Ishikawa (cell line): ENCODE data around the gene IL31RA.

ENCODE experiments used
- CEBPB ChIP-seq: IDR thresholded peaks from 2 replicates; pipeline ENCODE4 v1.6.1; 2012
- CREB1 ChIP-seq: IDR thresholded peaks from 2 replicates; pipeline ENCODE4 v1.6.1; 2012; ENCODE audit warnings: low read depth
- EGR1 ChIP-seq: IDR thresholded peaks from 2 replicates; pipeline ENCODE4 v1.6.1; 2012
- EP300 ChIP-seq: IDR thresholded peaks from 2 replicates; pipeline ENCODE4 v1.6.1; 2012; ENCODE audit warnings: borderline replicate concordance
- FOXM1 ChIP-seq: IDR thresholded peaks from 2 replicates; pipeline ENCODE4 v1.6.1; 2012; ENCODE audit warnings: low read depth, borderline replicate concordance
- RAD21 ChIP-seq: IDR thresholded peaks from 2 replicates; pipeline ENCODE4 v1.6.1; 2012; ENCODE audit warnings: low read depth
- TAF1 ChIP-seq: IDR thresholded peaks from 2 replicates; pipeline ENCODE4 v1.6.1; 2012; ENCODE audit warnings: low read depth, mild to moderate bottlenecking
- TCF12 ChIP-seq: IDR thresholded peaks from 2 replicates; pipeline ENCODE4 v1.6.1; 2012; ENCODE audit warnings: low read depth
- TEAD4 ChIP-seq: IDR thresholded peaks from 2 replicates; pipeline ENCODE4 v1.6.1; 2012
- YY1 ChIP-seq: IDR thresholded peaks from 2 replicates; pipeline ENCODE4 v1.6.1; 2012; ENCODE audit warnings: low read depth
- TF ChIP-seq, protein P1 (sequence below): IDR thresholded peaks from 2 replicates; pipeline ENCODE4 v1.6.1; 2012
- TF ChIP-seq, protein P2 (sequence below): IDR thresholded peaks from 2 replicates; pipeline ENCODE4 v1.6.1; 2012; ENCODE audit warnings: low read depth, mild to moderate bottlenecking

DNA sequence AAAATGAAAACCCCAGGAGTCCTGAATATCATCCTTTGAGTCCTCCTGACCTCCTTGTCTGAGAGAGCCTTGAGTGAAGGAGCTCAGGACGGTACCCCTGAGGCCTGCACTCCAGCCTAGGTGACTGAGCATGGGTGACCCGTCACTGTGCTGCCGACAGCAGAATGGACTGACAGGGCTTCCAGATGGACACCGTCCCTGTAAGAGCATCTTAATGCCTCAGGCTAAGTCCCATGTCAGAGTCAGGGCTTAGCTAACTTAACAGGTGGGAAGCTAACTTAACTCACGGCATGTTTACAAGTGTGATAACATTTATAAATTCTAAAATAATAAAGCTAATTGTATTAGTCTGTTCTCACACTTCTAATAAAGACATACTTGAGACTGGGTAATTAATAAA lies 75.3 kb downstream of the IL31RA start:
- no peak for TF ChIP-seq RAD21
- no peak for TF ChIP-seq CREB1
- TF ChIP-seq FOXM1 = no peak
- TF ChIP-seq EP300 = no peak
- TF ChIP-seq EGR1 = no peak
- no peak for TF ChIP-seq TAF1
- TF ChIP-seq TCF12 = no peak
- TF ChIP-seq, protein P1, sequence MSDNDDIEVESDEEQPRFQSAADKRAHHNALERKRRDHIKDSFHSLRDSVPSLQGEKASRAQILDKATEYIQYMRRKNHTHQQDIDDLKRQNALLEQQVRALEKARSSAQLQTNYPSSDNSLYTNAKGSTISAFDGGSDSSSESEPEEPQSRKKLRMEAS = no peak
- no peak for TF ChIP-seq YY1
- TF ChIP-seq, protein P2, sequence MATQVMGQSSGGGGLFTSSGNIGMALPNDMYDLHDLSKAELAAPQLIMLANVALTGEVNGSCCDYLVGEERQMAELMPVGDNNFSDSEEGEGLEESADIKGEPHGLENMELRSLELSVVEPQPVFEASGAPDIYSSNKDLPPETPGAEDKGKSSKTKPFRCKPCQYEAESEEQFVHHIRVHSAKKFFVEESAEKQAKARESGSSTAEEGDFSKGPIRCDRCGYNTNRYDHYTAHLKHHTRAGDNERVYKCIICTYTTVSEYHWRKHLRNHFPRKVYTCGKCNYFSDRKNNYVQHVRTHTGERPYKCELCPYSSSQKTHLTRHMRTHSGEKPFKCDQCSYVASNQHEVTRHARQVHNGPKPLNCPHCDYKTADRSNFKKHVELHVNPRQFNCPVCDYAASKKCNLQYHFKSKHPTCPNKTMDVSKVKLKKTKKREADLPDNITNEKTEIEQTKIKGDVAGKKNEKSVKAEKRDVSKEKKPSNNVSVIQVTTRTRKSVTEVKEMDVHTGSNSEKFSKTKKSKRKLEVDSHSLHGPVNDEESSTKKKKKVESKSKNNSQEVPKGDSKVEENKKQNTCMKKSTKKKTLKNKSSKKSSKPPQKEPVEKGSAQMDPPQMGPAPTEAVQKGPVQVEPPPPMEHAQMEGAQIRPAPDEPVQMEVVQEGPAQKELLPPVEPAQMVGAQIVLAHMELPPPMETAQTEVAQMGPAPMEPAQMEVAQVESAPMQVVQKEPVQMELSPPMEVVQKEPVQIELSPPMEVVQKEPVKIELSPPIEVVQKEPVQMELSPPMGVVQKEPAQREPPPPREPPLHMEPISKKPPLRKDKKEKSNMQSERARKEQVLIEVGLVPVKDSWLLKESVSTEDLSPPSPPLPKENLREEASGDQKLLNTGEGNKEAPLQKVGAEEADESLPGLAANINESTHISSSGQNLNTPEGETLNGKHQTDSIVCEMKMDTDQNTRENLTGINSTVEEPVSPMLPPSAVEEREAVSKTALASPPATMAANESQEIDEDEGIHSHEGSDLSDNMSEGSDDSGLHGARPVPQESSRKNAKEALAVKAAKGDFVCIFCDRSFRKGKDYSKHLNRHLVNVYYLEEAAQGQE = no peak
- TF ChIP-seq CEBPB = no peak
- no peak for TF ChIP-seq TEAD4
